Measurements from ENCODE around the gene MYOF.
"Not testable (repeated sequence)": the region's sequence is repeated elsewhere in the genome, so short reads cannot be mapped to it uniquely, and the experiment has no call there.

Gene MYOF

GRCh38 chr10:93336110-93336509, 146.0 kb downstream of the MYOF start:
- no peak for DNase-seq

GRCh38 chr10:93334901-93335327, 147.2 kb downstream of the MYOF start:
- DNase-seq, result no peak

GRCh38 chr10:93334181-93334580, 148.0 kb downstream of the MYOF start:
- no peak for DNase-seq

GRCh38 chr10:93333278-93333978, 148.7 kb downstream of the MYOF start:
- no peak for DNase-seq

GRCh38 chr10:93330824-93331223, 151.3 kb downstream of the MYOF start:
- DNase-seq, result no peak

GRCh38 chr10:93319896-93320295, 162.2 kb downstream of the MYOF start:
- no peak for DNase-seq

GRCh38 chr10:93319096-93319495, 163.0 kb downstream of the MYOF start:
- DNase-seq, result no peak

GRCh38 chr10:93315246-93315645, 166.9 kb downstream of the MYOF start:
- no peak for DNase-seq

- not testable (repeated sequence) for DNase-seq
These were observed 167.5 kb downstream of the MYOF start for GRCh38 chr10:93314656-93315055.

GRCh38 chr10:93313798-93314197, 168.3 kb downstream of the MYOF start:
- DNase-seq, result no peak

- DNase-seq, result no peak
These were observed 173.1 kb downstream of the MYOF start for GRCh38 chr10:93309062-93309461.

- DNase-seq, result no peak
These were observed 177.0 kb downstream of the MYOF start for GRCh38 chr10:93305122-93305521.

- no peak for DNase-seq
These were observed 181.2 kb downstream of the MYOF start for GRCh38 chr10:93300981-93301380.

GRCh38 chr10:93300288-93300917, 181.7 kb downstream of the MYOF start:
- DNase-seq, result no peak

GRCh38 chr10:93299606-93300287, 182.4 kb downstream of the MYOF start:
- no peak for DNase-seq

GRCh38 chr10:93299195-93299594, 182.9 kb downstream of the MYOF start:
- no peak for DNase-seq

GRCh38 chr10:93296151-93296550, 186.0 kb downstream of the MYOF start:
- DNase-seq, result no peak

- no peak for DNase-seq
These were observed 188.1 kb downstream of the MYOF start for GRCh38 chr10:93293999-93294398.

- no peak for DNase-seq
These were observed 191.3 kb downstream of the MYOF start for GRCh38 chr10:93290661-93291354.

GRCh38 chr10:93288679-93289634, 193.2 kb downstream of the MYOF start:
- DNase-seq, result peak in 5 of 6 experiments; percentile 3 to 52 (median 19)

GRCh38 chr10:93287775-93288174, 194.4 kb downstream of the MYOF start:
- no peak for DNase-seq

GRCh38 chr10:93284246-93284645, 197.9 kb downstream of the MYOF start:
- not testable (repeated sequence) for DNase-seq
